A673 (cell line): Measurements from ENCODE around the gene IRX6. TPM values are rescaled to one million over a fixed set of nuclear protein-coding genes. Genes with fewer than 3 reads are reported as not detected.

Source experiments
- BruUV-seq: library from RNA; stranded (reverse); fragments of 400-500 nt; replicated peaks from 2 replicates; lab custom pipeline; 2021; lab: Mats Ljungman, UMichigan
- CTCF ChIA-PET: fragments of 300-600 bp; sonication (Branson Sonifier 250); formaldehyde crosslinking; loops from one replicate; lab custom pipeline; 2022; ENCODE audit warnings: antibody characterized with exemption; lab: Charles Lee
- POLR2A ChIA-PET: fragments of 300-600 bp; sonication (Branson Sonifier 250); formaldehyde crosslinking; loops from one replicate; lab custom pipeline; 2022; ENCODE audit warnings: antibody characterized with exemption; ENCODE audit not compliant: low non-redundant PET; lab: Charles Lee
- DNase-seq: peaks from one replicate; pipeline ENCODE4 v3.0.0-alpha.2; 2015; ENCODE audit warnings: low spot score
- H3K27ac ChIP-seq: fragments of 200-600 bp; sonication (generic); 2 replicates; pipeline ENCODE4 v1.5.1; 2016; ENCODE audit warnings: mixed run types, low read depth, mild to moderate bottlenecking, mixed read lengths, antibody characterized with exemption, low read length; ENCODE audit not compliant: poor library complexity, severe bottlenecking
- H3K27me3 ChIP-seq: fragments of 200-600 bp; sonication (generic); replicated peaks from 2 replicates; pipeline ENCODE4 v1.6.1; 2017; ENCODE audit warnings: mixed run types, low read depth, mild to moderate bottlenecking, mixed read lengths, antibody characterized with exemption, low read length; ENCODE audit not compliant: insufficient read depth, poor library complexity
- H3K36me3 ChIP-seq: fragments of 200-600 bp; sonication (generic); 2 replicates; pipeline ENCODE4 v1.6.1; 2016; ENCODE audit warnings: mixed run types, mild to moderate bottlenecking, mixed read lengths, antibody characterized with exemption, low read length; ENCODE audit not compliant: insufficient read depth, poor library complexity, severe bottlenecking
- H3K4me1 ChIP-seq: fragments of 200-600 bp; sonication (generic); 2 replicates; pipeline ENCODE4 v1.6.1; 2017; ENCODE audit warnings: mixed run types, mild to moderate bottlenecking, mixed read lengths, antibody characterized with exemption, low read length; ENCODE audit not compliant: insufficient read depth, poor library complexity, severe bottlenecking
- H3K4me3 ChIP-seq: fragments of 200-600 bp; sonication (generic); 2 replicates; pipeline ENCODE4 v1.5.1; 2016; ENCODE audit warnings: low read depth, mixed run types, mild to moderate bottlenecking, mixed read lengths, low read length; ENCODE audit not compliant: poor library complexity, severe bottlenecking
- H3K9me3 ChIP-seq: fragments of 200-600 bp; sonication (generic); 2 replicates; pipeline ENCODE4 v1.6.1; 2016; ENCODE audit warnings: mixed run types, low read depth, mild to moderate bottlenecking, mixed read lengths, antibody characterized with exemption, low read length; ENCODE audit not compliant: poor library complexity, severe bottlenecking
- EZH2 ChIP-seq: fragments of 200-600 bp; sonication (generic); IDR thresholded peaks from 2 replicates; pipeline ENCODE4 v1.6.1; 2017; ENCODE audit warnings: borderline replicate concordance, low read depth, mild to moderate bottlenecking, mixed read lengths, antibody characterized with exemption, low read length; ENCODE audit not compliant: poor library complexity, severe bottlenecking
- intact Hi-C: fragments of 100-400 bp; cut with micrococcal nuclease; formaldehyde crosslinking; loops from one replicate; pipeline ENCODE4 v1.10.0; 2022; ENCODE audit not compliant: unreplicated experiment
- total RNA-seq: library from RNA; stranded (reverse); gene quantifications from 2 replicates; pipeline ENCODE4 v1.2.3, GENCODE V29; 2021
- TF ChIP-seq, protein P1 (sequence below): fragments of 300-800, 200-600 bp; sonication (generic); conservative IDR thresholded peaks from 2 replicates; pipeline ENCODE4 v1.5.1; 2017; ENCODE audit warnings: low read depth, mild to moderate bottlenecking, antibody characterized with exemption, low read length, moderate library complexity, mixed read lengths

Gene IRX6
- total RNA-seq, 1 experiment from 2014 or later = not detected

DNA sequence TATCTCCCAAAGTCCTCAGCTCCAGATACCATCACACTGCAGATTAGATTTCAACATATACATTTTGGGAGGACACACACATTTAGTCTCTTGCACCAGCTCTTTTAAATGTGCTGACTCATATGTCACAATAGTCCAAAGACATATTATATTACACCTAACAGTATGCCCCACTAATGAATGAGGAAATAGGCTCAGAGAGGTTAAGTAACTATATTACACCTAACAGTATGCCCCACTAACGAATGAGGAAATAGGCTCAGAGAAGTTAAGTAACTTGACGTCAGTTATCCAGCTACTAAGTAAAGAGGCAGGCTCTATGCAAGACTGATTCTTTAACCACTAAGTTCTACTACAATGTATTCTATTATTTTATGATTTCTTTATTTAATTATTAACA, 9.7 kb downstream of the IRX6 start:
- BruUV-seq = no TSS peak
- Histone ChIP-seq H3K27ac (no peak overlapping the region), H3K4me1 (no peaks in the 10 kb centered on the region), H3K9me3 (no peaks in the 10 kb centered on the region), H3K4me3 (no peak overlapping the region), H3K27me3 (no peaks in the 10 kb centered on the region), H3K36me3 (no peaks in the 10 kb centered on the region)
- no peak for DNase-seq
- intact Hi-C loops = no loop called here
- TF ChIP-seq, protein P1, sequence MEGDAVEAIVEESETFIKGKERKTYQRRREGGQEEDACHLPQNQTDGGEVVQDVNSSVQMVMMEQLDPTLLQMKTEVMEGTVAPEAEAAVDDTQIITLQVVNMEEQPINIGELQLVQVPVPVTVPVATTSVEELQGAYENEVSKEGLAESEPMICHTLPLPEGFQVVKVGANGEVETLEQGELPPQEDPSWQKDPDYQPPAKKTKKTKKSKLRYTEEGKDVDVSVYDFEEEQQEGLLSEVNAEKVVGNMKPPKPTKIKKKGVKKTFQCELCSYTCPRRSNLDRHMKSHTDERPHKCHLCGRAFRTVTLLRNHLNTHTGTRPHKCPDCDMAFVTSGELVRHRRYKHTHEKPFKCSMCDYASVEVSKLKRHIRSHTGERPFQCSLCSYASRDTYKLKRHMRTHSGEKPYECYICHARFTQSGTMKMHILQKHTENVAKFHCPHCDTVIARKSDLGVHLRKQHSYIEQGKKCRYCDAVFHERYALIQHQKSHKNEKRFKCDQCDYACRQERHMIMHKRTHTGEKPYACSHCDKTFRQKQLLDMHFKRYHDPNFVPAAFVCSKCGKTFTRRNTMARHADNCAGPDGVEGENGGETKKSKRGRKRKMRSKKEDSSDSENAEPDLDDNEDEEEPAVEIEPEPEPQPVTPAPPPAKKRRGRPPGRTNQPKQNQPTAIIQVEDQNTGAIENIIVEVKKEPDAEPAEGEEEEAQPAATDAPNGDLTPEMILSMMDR = no peak
- no peak for TF ChIP-seq EZH2
- CTCF ChIA-PET = no interaction called here
- POLR2A ChIA-PET = no interaction called here

DNA sequence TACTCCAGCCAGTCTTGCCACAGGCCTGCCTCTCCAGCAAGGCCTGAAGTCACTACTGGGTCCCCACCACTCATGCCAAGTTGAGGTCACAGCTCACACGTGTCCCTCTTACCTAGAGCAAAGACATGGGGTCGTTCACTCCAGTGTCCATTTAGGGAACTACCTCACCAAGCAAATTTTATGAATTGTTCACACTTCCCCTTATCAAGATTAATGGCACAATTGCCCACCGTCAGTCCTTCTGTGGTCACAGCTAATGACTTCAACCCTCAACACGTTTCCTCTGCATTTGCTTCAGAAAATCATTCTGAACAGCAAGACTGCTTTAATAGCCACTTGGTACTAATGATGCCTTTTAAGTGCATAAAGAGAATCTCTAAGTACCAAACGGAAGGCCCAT, 14.6 kb downstream of the IRX6 start:
- intact Hi-C loops = no loop called here

DNA sequence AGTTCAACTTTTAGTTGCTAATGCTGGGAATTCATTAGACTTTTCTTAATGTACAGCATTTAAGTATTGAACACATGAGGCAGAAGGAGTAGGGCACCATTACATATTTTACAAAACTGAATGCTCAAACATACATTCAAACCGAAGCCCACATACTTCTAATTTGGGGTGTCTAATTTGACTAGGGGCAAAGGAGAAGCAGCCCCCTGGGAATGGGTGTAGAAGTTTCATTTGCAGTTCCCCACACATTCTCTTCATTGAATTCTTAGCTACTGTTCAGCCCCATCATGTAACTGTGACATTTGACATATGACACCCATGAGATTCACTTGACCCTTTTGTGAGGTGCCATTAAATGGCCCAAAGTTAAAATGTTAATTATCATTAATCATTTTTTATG, 16.4 kb downstream of the IRX6 start:
- intact Hi-C loops = no loop called here
- BruUV-seq = no TSS peak
- Histone ChIP-seq H3K4me3 (no peak overlapping the region), H3K27me3 (peaks cover 4% of the 10 kb centered on the region), H3K27ac (no peak overlapping the region), H3K4me1 (no peaks in the 10 kb centered on the region), H3K9me3 (no peaks in the 10 kb centered on the region), H3K36me3 (no peaks in the 10 kb centered on the region)
- POLR2A ChIA-PET = no interaction called here
- no peak for DNase-seq
- CTCF ChIA-PET = no interaction called here
- TF ChIP-seq, protein P1 = no peak
- TF ChIP-seq EZH2 = no peak

More for the DNA sequence above, 14.6 kb downstream of the IRX6 start:
- Histone ChIP-seq H3K27me3 (peaks cover 4% of the 10 kb centered on the region), H3K4me3 (no peak overlapping the region), H3K9me3 (no peaks in the 10 kb centered on the region), H3K27ac (no peak overlapping the region), H3K36me3 (no peaks in the 10 kb centered on the region), H3K4me1 (no peaks in the 10 kb centered on the region)
- no peak for DNase-seq
- no TSS peak for BruUV-seq
- no peak for TF ChIP-seq EZH2
- TF ChIP-seq, protein P1 = no peak
- CTCF ChIA-PET = no interaction called here
- POLR2A ChIA-PET = no interaction called here
